Activated naive CD4-positive, alpha-beta T cell treated with Interleukin-2 at 50 U/mL for 16 hours (primary cell): ENCODE results near the gene TRIM60.
"Not testable (repeated sequence)": the region's sequence is repeated elsewhere in the genome, so short reads cannot be mapped to it uniquely, and the experiment has no call there.

Experiments used
- DNase-seq: peaks from one replicate; pipeline ENCODE4 v3.0.0-alpha.2; 2020

The TRIM60 gene

GRCh38 chr4:165031436-165032211, at the start of gene TRIM60:
TSS of gene TRIM60 (plus strand) at chr4:165031999. CDS start at chr4:165040073, 8,074 bp downstream.
- no peak for DNase-seq

- no peak for DNase-seq
These were observed 42.3 kb upstream of the TRIM60 start for GRCh38 chr4:164989471-164989870.

- DNase-seq = not testable (repeated sequence)
These were observed 41.0 kb upstream of the TRIM60 start for GRCh38 chr4:164990786-164991185.

- DNase-seq = not testable (repeated sequence)
These were observed 35.7 kb upstream of the TRIM60 start for GRCh38 chr4:164996123-164996522.

- DNase-seq = no peak
These were observed 34.5 kb upstream of the TRIM60 start for GRCh38 chr4:164997324-164997723.

GRCh38 chr4:164997941-164998340, 33.9 kb upstream of the TRIM60 start:
- DNase-seq = no peak

GRCh38 chr4:164998526-164999080, 33.2 kb upstream of the TRIM60 start:
- DNase-seq = not testable (repeated sequence)

- DNase-seq = not testable (repeated sequence)
These were observed 29.8 kb upstream of the TRIM60 start for GRCh38 chr4:165001957-165002356.

- no peak for DNase-seq
These were observed 26.4 kb upstream of the TRIM60 start for GRCh38 chr4:165005352-165005925.

GRCh38 chr4:165006456-165006855, 25.3 kb upstream of the TRIM60 start:
- DNase-seq = no peak

- no peak for DNase-seq
These were observed 24.9 kb upstream of the TRIM60 start for GRCh38 chr4:165006886-165007285.

GRCh38 chr4:165009493-165010227, 22.1 kb upstream of the TRIM60 start:
- DNase-seq = no peak

- DNase-seq = no peak
These were observed 21.3 kb upstream of the TRIM60 start for GRCh38 chr4:165010487-165010886.

GRCh38 chr4:165010991-165011390, 20.8 kb upstream of the TRIM60 start:
- DNase-seq = no peak

GRCh38 chr4:165011403-165011802, 20.4 kb upstream of the TRIM60 start:
- DNase-seq = no peak

- DNase-seq = no peak
These were observed 18.1 kb upstream of the TRIM60 start for GRCh38 chr4:165013691-165014090.

GRCh38 chr4:165016971-165017370, 14.8 kb upstream of the TRIM60 start:
- DNase-seq = no peak

- DNase-seq = not testable (repeated sequence)
These were observed 11.8 kb upstream of the TRIM60 start for GRCh38 chr4:165019995-165020394.

GRCh38 chr4:165025782-165026181, 6.0 kb upstream of the TRIM60 start:
- not testable (repeated sequence) for DNase-seq

- no peak for DNase-seq
These were observed 3.9 kb upstream of the TRIM60 start for GRCh38 chr4:165027762-165028402.

- DNase-seq = no peak
These were observed 16.4 kb downstream of the TRIM60 start for GRCh38 chr4:165048170-165048569.

GRCh38 chr4:165052627-165053026, 20.8 kb downstream of the TRIM60 start:
- no peak for DNase-seq

GRCh38 chr4:165053645-165054044, 21.8 kb downstream of the TRIM60 start, which contains the start of gene TRIM75:
TSS of gene TRIM75 (plus strand) at chr4:165053866. CDS start at chr4:165059148, 5,282 bp downstream.
- no peak for DNase-seq
